ENCODE data around the gene MAGI2.

MAGI2 gene

GRCh38 chr7:78695826-78696225 is 757.6 kb downstream of the MAGI2 start:
- DNase-seq, result no peak

DNA sequence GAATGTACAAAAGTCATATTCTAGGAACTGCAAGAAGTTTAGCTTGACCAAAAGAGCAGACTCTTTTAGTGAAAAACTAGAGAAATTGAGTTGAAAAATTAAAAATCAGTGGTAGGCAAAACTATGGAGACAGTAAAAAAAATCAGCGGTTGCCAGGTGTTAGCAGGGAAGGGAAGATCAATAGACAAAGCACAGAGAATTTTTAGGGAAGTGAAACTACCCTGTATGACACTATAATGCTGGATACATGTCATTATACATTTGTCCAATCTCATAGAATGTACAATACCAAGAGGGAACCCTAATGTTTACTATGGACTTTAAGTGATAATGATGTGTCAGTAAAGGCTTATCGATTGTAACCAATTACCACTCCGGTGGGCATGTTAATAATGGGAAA is 761.9 kb downstream of the MAGI2 start:
- no peak for DNase-seq

DNA sequence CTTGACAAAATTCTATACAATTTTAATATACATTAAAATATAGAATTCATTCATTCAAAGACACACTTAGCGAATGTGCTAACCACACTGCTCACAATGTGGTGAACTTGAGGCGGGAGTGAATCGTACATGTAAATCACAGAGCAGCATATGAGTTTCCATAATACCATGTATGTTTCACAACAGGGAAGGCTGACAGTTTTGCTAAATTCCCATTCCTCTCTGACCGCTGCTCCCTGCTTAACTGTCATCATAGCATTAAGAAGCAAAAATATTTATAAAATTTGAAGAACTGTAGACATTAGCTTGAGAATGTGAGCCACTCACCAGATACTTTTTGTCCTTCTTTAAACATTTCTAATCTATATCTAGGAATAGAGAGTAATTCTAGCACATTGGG is 763.3 kb downstream of the MAGI2 start:
- DNase-seq, result peak; percentile 4

DNA sequence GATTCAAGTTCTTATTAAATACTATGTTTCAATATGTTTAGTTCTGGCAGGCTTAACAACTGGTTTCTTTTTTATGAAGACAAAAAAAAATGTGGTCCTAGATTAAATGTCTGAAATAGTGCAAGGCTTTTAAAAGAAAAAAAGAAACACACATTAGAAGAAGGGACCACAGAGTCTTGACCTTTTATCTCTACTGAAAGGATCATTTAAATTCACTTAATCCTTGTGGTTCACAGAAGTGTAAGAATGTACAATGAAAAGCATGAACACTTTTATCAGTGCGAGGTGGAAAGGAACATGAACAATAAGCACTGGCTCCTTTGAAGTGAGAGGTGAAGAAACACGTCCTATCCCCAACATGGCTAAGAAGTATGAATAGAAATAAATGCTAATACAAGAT is 765.1 kb downstream of the MAGI2 start:
- no peak for DNase-seq

- DNase-seq, result no peak
Measured at GRCh38 chr7:78686189-78686588, 767.3 kb downstream of the MAGI2 start.

GRCh38 chr7:78684201-78684600 is 769.3 kb downstream of the MAGI2 start:
- DNase-seq, result no peak

GRCh38 chr7:78683566-78683965 is 769.9 kb downstream of the MAGI2 start:
- no peak for DNase-seq

DNA sequence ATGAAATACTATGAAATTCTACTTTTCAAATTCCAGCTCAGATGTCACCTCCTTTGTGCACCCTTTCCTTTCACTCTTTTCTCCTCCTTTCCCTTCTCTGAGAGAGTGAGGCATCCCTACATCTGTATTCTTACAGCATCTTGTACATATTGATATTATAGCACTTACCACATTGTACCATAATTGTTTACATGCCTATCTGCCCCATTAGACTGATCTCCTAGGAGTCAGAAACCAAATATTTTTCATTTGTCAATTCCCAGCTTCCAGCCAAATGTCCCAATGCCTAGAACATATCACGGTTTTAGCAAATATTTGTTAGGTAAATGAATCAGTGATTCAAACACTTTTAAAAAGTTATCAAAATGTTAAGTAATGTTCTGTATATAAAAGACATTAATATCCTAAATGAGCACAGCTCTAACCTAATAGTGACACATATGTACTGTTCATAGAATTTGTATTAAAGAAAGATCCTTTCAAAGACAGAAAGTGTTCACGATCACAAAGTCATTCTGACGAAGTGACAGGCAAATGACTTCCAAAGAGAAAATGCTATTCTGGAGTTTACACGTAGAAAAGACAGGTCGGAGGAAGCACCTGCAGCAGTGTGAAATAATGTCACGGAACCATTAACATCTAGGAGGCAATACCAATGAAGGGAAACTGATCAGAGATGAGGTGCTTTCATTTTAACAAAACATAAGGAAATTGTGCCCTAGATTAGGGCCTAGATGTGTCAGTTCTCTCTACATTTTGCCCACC is 774.2 kb downstream of the MAGI2 start:
- DNase-seq, result no peak

- DNase-seq, result no peak
Measured at GRCh38 chr7:78677391-78677790, 776.1 kb downstream of the MAGI2 start.

- DNase-seq, result peak; percentile 37
Measured at GRCh38 chr7:78675511-78675910, 778.0 kb downstream of the MAGI2 start.

GRCh38 chr7:78673272-78673671 is 780.2 kb downstream of the MAGI2 start:
- DNase-seq, result no peak

- no peak for DNase-seq
Measured at GRCh38 chr7:78662939-78663338, 790.5 kb downstream of the MAGI2 start.

- no peak for DNase-seq
Measured at GRCh38 chr7:78649976-78650375, 803.5 kb downstream of the MAGI2 start.

DNA sequence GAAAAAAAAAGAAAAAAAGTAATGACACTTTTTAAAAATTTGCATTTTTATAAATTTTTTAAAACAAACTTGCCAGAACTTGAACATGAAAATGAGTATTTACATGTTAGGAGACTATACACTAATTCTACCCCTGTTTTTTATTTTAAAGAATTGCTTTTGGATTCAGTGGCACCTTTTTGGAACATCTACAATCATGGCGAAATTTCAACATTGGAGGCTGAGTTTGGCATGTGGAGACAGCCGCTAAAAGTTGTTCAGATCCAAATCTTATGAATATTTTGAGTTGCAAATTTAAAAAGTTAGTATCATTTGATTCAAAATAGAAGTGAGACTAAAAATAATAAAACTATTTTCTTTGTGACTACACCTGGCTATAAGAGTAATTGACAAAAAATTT is 804.2 kb downstream of the MAGI2 start:
- no peak for DNase-seq

DNA sequence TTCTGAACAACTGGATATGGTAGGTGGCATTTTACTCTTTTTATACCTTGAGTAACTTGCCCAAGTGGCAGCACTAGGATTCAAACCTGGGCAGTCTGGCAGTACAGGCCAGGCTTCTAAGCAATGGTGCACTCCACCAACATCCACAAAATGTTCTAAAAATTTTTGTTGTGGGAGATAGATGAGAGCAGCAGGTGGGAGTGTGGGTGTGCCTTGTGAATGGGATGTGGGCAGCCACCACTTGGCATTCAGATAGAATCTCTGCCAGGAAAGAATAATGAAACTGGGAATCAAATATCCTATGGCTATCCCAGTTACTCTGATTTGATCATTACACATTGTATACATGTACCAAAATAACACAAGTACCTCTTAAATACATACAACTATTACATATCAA is 810.7 kb downstream of the MAGI2 start:
- DNase-seq, result no peak

GRCh38 chr7:78638364-78638763 is 815.1 kb downstream of the MAGI2 start:
- DNase-seq, result no peak

GRCh38 chr7:78636727-78637126 is 816.7 kb downstream of the MAGI2 start:
- no peak for DNase-seq

DNA sequence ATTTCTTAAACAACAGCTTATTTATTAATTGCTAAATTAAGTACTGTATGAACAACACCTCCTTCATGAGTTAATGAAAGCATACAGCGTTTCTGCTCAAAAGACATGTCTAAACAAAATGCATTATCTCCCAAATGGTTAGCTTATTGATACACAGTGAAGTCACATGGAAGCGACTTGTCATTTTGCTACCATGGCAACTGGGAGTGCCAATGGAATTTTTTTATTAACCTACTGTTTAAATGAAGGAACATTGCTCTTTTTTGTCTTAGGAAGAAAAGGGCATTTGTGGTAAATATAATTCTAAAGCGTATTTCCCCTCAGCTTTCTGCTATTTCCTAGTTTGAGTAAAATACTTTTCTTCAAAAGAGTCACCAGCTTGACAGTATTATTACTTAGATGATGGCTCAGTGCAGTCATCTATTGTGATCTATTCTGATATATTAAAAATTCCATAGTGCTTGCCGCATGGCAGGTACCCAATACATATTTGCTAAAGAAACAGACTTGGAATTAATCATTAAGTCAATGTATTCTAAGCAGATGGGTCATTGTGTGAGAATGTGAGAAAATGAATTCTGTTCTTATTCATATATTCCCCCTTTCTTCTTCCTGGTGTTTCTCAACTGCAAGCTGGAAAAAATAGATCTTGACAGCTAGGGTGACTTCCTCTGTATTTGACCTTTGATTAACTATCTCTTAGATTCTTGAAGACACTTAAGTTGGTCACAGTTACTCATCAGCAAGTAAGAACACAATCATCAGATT is 818.3 kb downstream of the MAGI2 start:
- DNase-seq, result peak; percentile 59

DNA sequence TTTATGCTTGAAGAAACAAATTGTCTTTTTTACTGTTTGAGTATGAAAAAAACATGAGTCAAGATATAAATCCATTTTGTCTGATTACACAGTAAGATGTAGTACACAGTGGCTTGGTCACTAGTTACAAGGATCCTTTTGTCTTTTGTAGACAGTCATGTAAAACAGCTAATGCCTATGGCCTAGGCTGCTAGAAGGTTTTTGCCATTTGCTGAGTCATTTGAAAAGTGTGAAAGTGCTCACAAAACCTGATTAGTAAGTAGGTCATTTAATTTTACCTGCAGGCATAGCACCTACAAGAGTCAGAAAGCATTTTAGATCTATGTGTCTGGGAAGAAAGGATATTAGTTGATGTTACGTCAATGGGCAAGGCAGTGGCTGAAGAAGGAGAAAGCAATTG is 819.4 kb downstream of the MAGI2 start:
- no peak for DNase-seq

GRCh38 chr7:78620920-78621319 is 832.5 kb downstream of the MAGI2 start:
- DNase-seq, result no peak

DNA sequence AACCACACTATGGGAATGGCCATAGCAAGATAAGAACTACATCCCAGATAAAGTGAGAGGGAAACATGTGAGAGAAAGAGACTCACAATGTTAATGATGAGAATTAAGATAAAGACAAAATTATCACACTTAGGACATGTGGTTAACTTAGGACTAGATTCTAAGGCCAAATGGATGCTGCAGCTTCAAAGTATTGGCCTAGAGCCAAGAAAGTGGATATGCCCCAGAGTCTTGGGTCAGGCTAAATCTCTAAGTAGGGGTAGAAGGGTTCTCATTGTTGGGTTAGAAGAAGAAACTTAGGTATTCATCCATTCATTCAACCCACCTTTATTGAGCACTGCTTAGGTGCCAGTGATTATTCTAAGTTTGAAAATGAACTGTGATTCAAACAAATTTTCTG is 836.9 kb downstream of the MAGI2 start:
- no peak for DNase-seq

DNA sequence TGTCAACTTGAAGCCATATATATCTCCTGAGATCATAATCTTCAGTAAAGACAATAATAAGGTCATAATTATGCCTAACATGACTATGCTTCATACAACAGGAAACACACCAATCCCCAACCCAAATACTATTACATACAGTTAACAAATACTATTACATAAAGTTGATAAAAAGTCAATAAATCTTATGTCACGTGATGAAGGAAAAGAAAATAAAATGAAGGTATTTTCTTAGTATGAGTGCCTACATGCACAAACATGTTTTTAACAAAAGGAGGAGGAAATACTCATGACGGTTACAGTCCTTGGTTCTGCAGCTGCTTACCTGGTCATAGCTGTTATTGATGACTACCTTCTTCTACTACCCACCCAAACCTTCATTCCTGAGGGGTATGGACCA is 844.2 kb downstream of the MAGI2 start:
- DNase-seq, result no peak

GRCh38 chr7:78607099-78607498 is 846.4 kb downstream of the MAGI2 start:
- DNase-seq, result peak; percentile 32

DNA sequence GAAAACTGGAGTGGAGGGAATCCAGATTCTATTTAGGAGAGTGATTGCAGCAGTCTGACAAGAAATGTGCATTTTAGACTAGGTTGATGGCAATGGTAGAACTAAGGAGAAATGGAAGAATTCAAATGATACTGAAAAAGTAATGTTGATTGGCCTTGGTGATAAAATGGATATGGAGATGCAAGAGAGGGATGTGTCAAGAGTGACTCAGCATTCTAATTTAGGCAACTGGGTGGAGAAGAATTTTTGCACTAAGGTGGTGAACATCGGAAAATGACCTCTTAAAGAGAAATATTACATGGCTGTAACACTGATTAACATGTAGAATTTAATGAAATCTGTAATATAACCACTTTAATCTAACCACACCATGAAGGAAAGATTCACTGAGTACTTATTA is 848.3 kb downstream of the MAGI2 start:
- peak; percentile 52 for DNase-seq

DNA sequence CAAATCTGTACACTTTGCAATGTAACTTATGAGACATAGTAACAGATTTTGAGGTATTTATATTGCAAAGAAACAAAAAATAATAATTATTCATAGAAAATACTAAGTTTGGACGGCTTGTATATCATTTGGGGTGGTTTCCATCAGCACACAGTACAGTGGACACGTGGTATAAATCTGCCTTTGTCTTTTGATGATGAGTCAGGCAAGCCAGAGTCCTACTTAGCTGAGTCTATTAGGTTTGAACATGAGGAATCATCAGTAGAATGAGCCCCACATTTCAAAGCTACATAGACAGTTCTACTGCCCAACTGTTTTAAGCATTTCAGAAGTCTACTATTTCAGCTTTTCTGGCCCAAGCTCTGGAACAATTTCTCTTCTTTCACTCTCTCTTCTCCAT is 851.7 kb downstream of the MAGI2 start:
- no peak for DNase-seq
